ENCODE measurements around the gene LRGUK. TPM values are rescaled to one million over a fixed set of nuclear protein-coding genes. Genes with fewer than 3 reads are reported as not detected.

Gene LRGUK
- total RNA-seq, 1 experiment from 2014 or later = 1.9 TPM

DNA sequence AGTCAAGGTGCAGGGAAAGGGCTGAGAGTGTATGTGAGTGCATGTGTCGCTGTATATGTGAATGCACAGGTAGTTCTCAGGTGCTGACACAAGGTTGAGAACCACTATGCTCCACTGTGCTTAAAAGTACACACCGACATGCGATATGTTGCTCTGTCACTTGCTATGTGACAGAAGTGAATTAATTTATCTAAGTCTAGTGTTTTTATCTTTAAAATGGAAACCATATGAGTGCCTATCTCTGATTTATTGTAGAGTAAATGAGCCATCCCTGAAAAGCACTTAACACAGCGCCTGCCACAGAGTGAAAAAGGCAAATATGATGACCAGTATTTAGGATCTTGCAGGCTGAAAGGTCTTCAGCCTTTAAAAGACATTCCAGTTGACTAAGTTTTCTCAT, 184.7 kb downstream of the LRGUK start:
- no peak overlapping the region for H3K4me3 ChIP-seq (ENCODE audit: low read length)
- no peaks in the 10 kb centered on the region for H3K9me2 ChIP-seq (replicated peaks; ENCODE audit: insufficient read depth, low read length)
- no peaks in the 10 kb centered on the region for H3K27me3 ChIP-seq (ENCODE audit: low read length)
- no peak overlapping the region for H3K4me2 ChIP-seq (ENCODE audit: low read depth, low read length, poor library complexity, severe bottlenecking)
- H3K36me3 ChIP-seq (ENCODE audit: insufficient read depth, low read length) = no peaks in the 10 kb centered on the region
- H3K9ac ChIP-seq (ENCODE audit: low read length) = no peak overlapping the region
- no peak overlapping the region for H3K27ac ChIP-seq (ENCODE audit: low read length)
- peaks cover 78% of the 10 kb centered on the region for H3K79me2 ChIP-seq (ENCODE audit: low read length)
- no peaks in the 10 kb centered on the region for H4K20me1 ChIP-seq (ENCODE audit: insufficient read depth, low read depth, low read length)
- H3K9me3 ChIP-seq (ENCODE audit: low read length) = no peaks in the 10 kb centered on the region
- H2AFZ ChIP-seq (ENCODE audit: low read length) = no peak overlapping the region
- no peak for DNase-seq
- peaks cover 13% of the 10 kb centered on the region for H3K4me1 ChIP-seq (ENCODE audit: low read length)

DNA sequence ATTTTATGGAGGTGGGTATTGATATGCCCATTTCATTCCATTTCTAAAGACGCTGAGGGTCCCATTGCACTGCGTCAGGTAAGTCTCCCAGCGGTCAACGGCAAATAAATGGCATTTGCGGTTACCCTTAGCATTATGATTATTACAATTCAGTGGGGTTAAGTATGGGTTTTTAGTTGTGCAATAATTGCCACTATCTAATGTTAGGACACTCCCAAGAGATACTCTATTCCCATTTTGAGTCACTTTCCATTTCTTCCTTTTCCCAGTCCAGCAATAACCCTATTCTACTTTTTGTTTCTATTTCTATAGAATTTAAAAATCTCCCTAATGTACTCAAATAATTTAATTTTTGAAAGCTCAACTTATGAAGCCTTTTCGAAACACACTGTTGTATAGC, 185.6 kb downstream of the LRGUK start:
- DNase-seq = no peak
- Histone ChIP-seq H3K27ac (ENCODE audit: low read length) (no peak overlapping the region), H3K9me2 (replicated peaks; ENCODE audit: insufficient read depth, low read length) (no peaks in the 10 kb centered on the region), H3K27me3 (ENCODE audit: low read length) (no peaks in the 10 kb centered on the region), H3K79me2 (ENCODE audit: low read length) (peaks cover 75% of the 10 kb centered on the region), H3K4me2 (ENCODE audit: low read depth, low read length, poor library complexity, severe bottlenecking) (no peak overlapping the region), H3K9me3 (ENCODE audit: low read length) (no peaks in the 10 kb centered on the region), H3K4me3 (ENCODE audit: low read length) (no peak overlapping the region), H3K4me1 (ENCODE audit: low read length) (peaks cover 20% of the 10 kb centered on the region), H3K9ac (ENCODE audit: low read length) (no peak overlapping the region), H4K20me1 (ENCODE audit: insufficient read depth, low read depth, low read length) (no peaks in the 10 kb centered on the region), H2AFZ (ENCODE audit: low read length) (no peak overlapping the region), H3K36me3 (ENCODE audit: insufficient read depth, low read length) (no peaks in the 10 kb centered on the region)

DNA sequence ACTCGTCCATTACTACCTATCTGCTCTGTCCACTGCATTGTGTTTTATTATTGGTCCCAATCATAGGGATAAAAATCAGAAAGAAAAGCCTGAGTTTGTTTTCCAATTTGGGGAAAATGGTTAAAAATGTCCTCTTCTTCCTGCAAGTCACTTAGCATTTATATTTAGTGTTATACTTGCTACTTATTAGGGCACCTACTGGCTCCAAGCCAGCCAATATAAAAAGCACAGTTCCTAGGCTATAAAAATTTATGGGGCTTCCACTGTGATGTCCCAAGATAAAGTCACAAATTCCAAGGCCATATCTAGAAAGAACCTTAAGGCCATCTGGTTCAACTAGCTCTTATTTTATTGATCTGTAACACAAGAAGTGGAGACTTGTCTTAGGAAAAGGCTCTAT, 186.4 kb downstream of the LRGUK start:
- no peaks in the 10 kb centered on the region for H3K27me3 ChIP-seq (ENCODE audit: low read length)
- no peak overlapping the region for H3K4me2 ChIP-seq (ENCODE audit: low read depth, low read length, poor library complexity, severe bottlenecking)
- no peak overlapping the region for H3K9ac ChIP-seq (ENCODE audit: low read length)
- H3K36me3 ChIP-seq (ENCODE audit: insufficient read depth, low read length) = no peaks in the 10 kb centered on the region
- H3K27ac ChIP-seq (ENCODE audit: low read length) = no peak overlapping the region
- peaks cover 71% of the 10 kb centered on the region for H3K79me2 ChIP-seq (ENCODE audit: low read length)
- no peaks in the 10 kb centered on the region for H4K20me1 ChIP-seq (ENCODE audit: insufficient read depth, low read depth, low read length)
- H3K4me1 ChIP-seq (ENCODE audit: low read length) = peaks cover 20% of the 10 kb centered on the region
- DNase-seq = no peak
- H3K9me2 ChIP-seq (replicated peaks; ENCODE audit: insufficient read depth, low read length) = no peaks in the 10 kb centered on the region
- no peak overlapping the region for H2AFZ ChIP-seq (ENCODE audit: low read length)
- H3K9me3 ChIP-seq (ENCODE audit: low read length) = no peaks in the 10 kb centered on the region
- H3K4me3 ChIP-seq (ENCODE audit: low read length) = no peak overlapping the region

Other genes with a start within 250 kb of the LRGUK start
- gene SLC35B4, start 189.6 kb downstream of the LRGUK start, total RNA-seq (2014; rRNA removed; shearing (Covaris generic); ENCODE audit: low replicate concordance) = 10.5 and 15.7 TPM in 2 replicates

Measured in Karpas-422 (cell line).